Gastrocnemius medialis (tissue), 4 donors: ENCODE data around the gene ELMO1. TPM values are rescaled to one million over a fixed set of nuclear protein-coding genes. Genes with fewer than 3 reads are reported as not detected.

ENCODE experiments used
- ATAC-seq, 2 donors: fragments of 150-250 bp; one replicate each; pipeline ENCODE4 v1.9.1; 2016
- DNase-seq, 2 donors: peaks; one replicate each; pipeline ENCODE4 v3.0.0-alpha.2; 2019
- H3K27ac ChIP-seq, 4 donors: fragments of 200-600 bp; sonication (generic); 1 replicate in 1 of 4; 2 replicates in 3 of 4; pipeline ENCODE4 v1.5.1; 2016 to 2018; ENCODE audit warnings: mild to moderate bottlenecking in 2 of 4, moderate library complexity in 1 of 4
- H3K27me3 ChIP-seq, 3 donors: fragments of 200-600 bp; sonication (generic) in 2 of 3; 1 replicate in 1 of 3; 2 replicates in 2 of 3; pipeline versions ENCODE4 v1.5.1 to v1.6.0; 2016 to 2019; ENCODE audit warnings: mild to moderate bottlenecking in 1 of 3, moderate library complexity in 1 of 3
- H3K36me3 ChIP-seq, 2 donors: fragments of 200-600 bp; sonication (generic) in 1 of 2; one replicate each; pipeline ENCODE4 v1.5.1; 2017 to 2018
- H3K4me1 ChIP-seq, 2 donors: fragments of 200-600 bp; sonication (generic) in 1 of 2; one replicate each; pipeline ENCODE4 v1.5.1; 2016 to 2017; ENCODE audit warnings: mild to moderate bottlenecking in 2 of 2
- H3K4me3 ChIP-seq, 4 donors: fragments of 200-600 bp; sonication (generic) in 3 of 4; 1 replicate in 1 of 4; 2 replicates in 3 of 4; pipeline ENCODE4 v1.5.1; 2016 to 2019; ENCODE audit warnings: mild to moderate bottlenecking in 2 of 4
- H3K9me3 ChIP-seq, 3 donors: fragments of 200-600 bp; sonication (generic) in 2 of 3; 1 replicate in 1 of 3; 2 replicates in 2 of 3; pipeline ENCODE4 v1.5.1; 2016 to 2019
- POLR2A ChIP-seq, 2 donors: fragments of 450-650 bp; IDR thresholded peaks; one replicate each; pipeline ENCODE4 v1.6.1; 2017; ENCODE audit warnings: antibody characterized with exemption in 2 of 2, mild to moderate bottlenecking in 2 of 2, moderate library complexity in 2 of 2
- in situ Hi-C, 4 donors: fragments of 200-750 bp; cut with MboI; loops; one replicate each; pipeline versions ENCODE4 v1.15.0 to v1.8.0; 2017; ENCODE audit warnings: low sequenced_read_pairs in 4 of 4
- intact Hi-C: fragments of 100-400 bp; cut with DNase I; formaldehyde crosslinking; loops from one replicate; pipeline ENCODE4 v1.15.1; 2023; ENCODE audit warnings: low total_unique reads
- total RNA-seq, 4 donors: library from RNA; depleted of rRNA; stranded (reverse); fragments of >200 nt; gene quantifications; one replicate each; pipeline versions ENCODE4 v1.1.0 to v1.2.3, GENCODE V29; 2016
- TF ChIP-seq, protein P1 (sequence below), 5 experiments: fragments of 450-650 bp in 3 of 5; fragments of 200-600 bp in 2 of 5; sonication (generic) in 2 of 5; IDR thresholded peaks in 4 of 5; conservative IDR thresholded peaks in 1 of 5; 1 replicate in 4 of 5; 2 replicates in 1 of 5; pipeline ENCODE4 v1.5.1; 2016 to 2019; ENCODE audit warnings: antibody characterized with exemption in 5 of 5, mild to moderate bottlenecking in 3 of 5, moderate library complexity in 3 of 5

Gene ELMO1
- total RNA-seq, 4 donors from 2014 or later, result 8.4 to 18.9 (median 14.6) TPM

DNA sequence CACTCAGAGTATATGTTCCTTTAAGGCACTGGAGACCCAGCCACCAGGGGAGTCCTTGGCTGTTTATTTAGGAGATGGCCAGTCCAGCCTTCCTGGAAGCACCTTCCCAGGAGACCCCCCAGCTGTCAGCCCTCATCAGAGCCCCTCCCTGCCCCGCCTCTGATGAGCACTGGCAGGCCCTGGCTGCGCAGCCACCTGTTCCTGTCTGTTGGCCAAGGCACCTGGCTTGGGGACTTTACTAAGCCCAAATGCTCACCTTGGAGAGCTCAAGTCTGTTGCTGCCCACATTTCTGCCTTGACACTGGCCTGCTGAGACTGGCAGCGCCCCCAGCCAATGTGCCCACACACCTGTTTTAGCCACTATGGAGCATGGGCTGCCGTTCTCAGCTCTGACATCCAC is 124.7 kb downstream of the ELMO1 start:
- H3K36me3 ChIP-seq, result no peaks in the 10 kb centered on the region
- no peaks in the 10 kb centered on the region for H3K9me3 ChIP-seq
- no peaks in the 10 kb centered on the region for H3K4me1 ChIP-seq
- intact Hi-C loops, result no loop called here
- TF ChIP-seq, protein P1, sequence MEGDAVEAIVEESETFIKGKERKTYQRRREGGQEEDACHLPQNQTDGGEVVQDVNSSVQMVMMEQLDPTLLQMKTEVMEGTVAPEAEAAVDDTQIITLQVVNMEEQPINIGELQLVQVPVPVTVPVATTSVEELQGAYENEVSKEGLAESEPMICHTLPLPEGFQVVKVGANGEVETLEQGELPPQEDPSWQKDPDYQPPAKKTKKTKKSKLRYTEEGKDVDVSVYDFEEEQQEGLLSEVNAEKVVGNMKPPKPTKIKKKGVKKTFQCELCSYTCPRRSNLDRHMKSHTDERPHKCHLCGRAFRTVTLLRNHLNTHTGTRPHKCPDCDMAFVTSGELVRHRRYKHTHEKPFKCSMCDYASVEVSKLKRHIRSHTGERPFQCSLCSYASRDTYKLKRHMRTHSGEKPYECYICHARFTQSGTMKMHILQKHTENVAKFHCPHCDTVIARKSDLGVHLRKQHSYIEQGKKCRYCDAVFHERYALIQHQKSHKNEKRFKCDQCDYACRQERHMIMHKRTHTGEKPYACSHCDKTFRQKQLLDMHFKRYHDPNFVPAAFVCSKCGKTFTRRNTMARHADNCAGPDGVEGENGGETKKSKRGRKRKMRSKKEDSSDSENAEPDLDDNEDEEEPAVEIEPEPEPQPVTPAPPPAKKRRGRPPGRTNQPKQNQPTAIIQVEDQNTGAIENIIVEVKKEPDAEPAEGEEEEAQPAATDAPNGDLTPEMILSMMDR (IDR thresholded peaks at IDR 0.05 in 4 of 5, conservative IDR thresholded peaks at IDR 0.05 in 1 of 5), result no peak
- no peak for TF ChIP-seq POLR2A (IDR thresholded peaks at IDR 0.05)
- DNase-seq (no peak), ATAC-seq (no peak)
- in situ Hi-C loops, result no loop called here
- H3K27ac ChIP-seq, result no peak overlapping the region
- H3K27me3 ChIP-seq, result no peaks in the 10 kb centered on the region
- H3K4me3 ChIP-seq, result no peak overlapping the region

DNA sequence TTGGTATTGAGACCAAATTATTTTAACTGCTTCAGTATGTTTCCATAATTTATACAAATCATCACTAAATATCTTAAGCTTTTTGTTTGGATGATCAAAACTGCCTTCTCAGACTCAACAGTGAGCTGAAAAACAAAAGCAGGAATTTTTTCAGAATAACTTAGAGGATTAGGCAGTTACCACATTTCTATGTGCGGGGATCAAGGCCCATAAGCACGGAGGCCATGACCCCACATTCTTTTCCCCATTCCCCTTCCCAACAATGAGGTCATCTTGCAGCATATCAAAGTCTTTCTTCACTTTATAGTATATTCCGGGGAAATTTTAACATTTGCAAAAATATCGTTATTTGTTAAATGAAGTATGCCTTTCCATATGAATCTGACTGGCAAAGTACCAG is 125.8 kb downstream of the ELMO1 start:
- Histone ChIP-seq H3K9me3 (no peaks in the 10 kb centered on the region), H3K4me3 (no peak overlapping the region), H3K36me3 (no peaks in the 10 kb centered on the region), H3K4me1 (no peaks in the 10 kb centered on the region), H3K27me3 (no peaks in the 10 kb centered on the region), H3K27ac (no peak overlapping the region)
- intact Hi-C loops (no loop called here), in situ Hi-C loops (no loop called here)
- no peak for DNase-seq
- ATAC-seq, result no peak
- TF ChIP-seq POLR2A (IDR thresholded peaks at IDR 0.05), result no peak
- TF ChIP-seq, protein P1 (IDR thresholded peaks at IDR 0.05 in 4 of 5, conservative IDR thresholded peaks at IDR 0.05 in 1 of 5), result no peak

DNA sequence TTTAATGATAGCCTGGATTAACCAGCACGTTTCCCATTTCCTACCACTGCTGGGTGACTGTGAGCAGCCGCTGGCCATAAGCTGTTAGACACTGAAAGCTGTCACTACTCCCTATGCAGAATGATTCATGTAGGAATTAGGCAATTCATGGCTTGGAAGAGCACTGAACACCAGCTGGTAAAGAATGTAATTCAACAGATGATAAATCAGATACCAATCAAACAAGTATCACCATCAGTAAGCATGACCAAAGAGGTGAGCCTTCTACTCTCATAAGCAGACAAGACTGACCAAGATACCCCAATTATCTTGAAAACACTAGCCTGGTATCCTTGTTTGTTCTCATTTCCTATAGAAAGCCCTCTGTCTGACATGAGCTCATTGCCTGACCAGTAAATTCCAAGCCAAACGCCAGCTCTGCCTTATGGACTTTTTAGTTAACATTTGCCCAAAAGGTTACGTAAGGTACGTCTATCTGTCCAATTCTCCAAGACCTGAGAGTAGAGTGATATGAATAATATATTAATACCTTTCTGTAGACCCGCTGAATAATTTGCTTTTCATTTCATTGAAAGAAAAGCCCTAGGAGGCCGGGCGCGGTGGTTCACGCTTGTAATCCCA is 127.7 kb downstream of the ELMO1 start:
- no peaks in the 10 kb centered on the region for H3K27me3 ChIP-seq
- DNase-seq (no peak), ATAC-seq (no peak)
- no peak overlapping the region for H3K27ac ChIP-seq
- H3K4me1 ChIP-seq, result peaks cover 0 to 2% of the 10 kb centered on the region in 2 donors
- in situ Hi-C loops (no loop called here), intact Hi-C loops (no loop called here)
- no peak for TF ChIP-seq POLR2A (IDR thresholded peaks at IDR 0.05)
- TF ChIP-seq, protein P1 (IDR thresholded peaks at IDR 0.05 in 4 of 5, conservative IDR thresholded peaks at IDR 0.05 in 1 of 5), result no peak
- no peaks in the 10 kb centered on the region for H3K36me3 ChIP-seq
- no peaks in the 10 kb centered on the region for H3K9me3 ChIP-seq
- H3K4me3 ChIP-seq, result no peak overlapping the region

- in situ Hi-C loops (no loop called here), intact Hi-C loops (no loop called here)
- DNase-seq (no peak), ATAC-seq (no peak)
- no peaks in the 10 kb centered on the region for H3K27me3 ChIP-seq
- no peak overlapping the region for H3K4me3 ChIP-seq
- peaks cover 0 to 8% of the 10 kb centered on the region in 2 donors for H3K4me1 ChIP-seq
- H3K27ac ChIP-seq, result no peak overlapping the region
- H3K9me3 ChIP-seq, result no peaks in the 10 kb centered on the region
- H3K36me3 ChIP-seq, result no peaks in the 10 kb centered on the region
- TF ChIP-seq, protein P1 (IDR thresholded peaks at IDR 0.05 in 4 of 5, conservative IDR thresholded peaks at IDR 0.05 in 1 of 5), result no peak
- TF ChIP-seq POLR2A (IDR thresholded peaks at IDR 0.05), result no peak
Observed at GRCh38 chr7:37320140-37320847, 128.4 kb downstream of the ELMO1 start.
